NCI-H748 treated with DMSO at 0.1 percent for 48 hours (cell line): ENCODE results near the gene BICDL1.

ENCODE experiments used
- DNase-seq: peaks from one replicate; lab custom pipeline; 2025; lab: John Stamatoyannopoulos, UW

The BICDL1 gene

GRCh38 chr12:120125792-120126634, 137.0 kb downstream of the BICDL1 start:
- no peak for DNase-seq

- no peak for DNase-seq
Measured at GRCh38 chr12:120126635-120127005, 137.6 kb downstream of the BICDL1 start.

GRCh38 chr12:120130011-120130410, 141.0 kb downstream of the BICDL1 start:
- no peak for DNase-seq

GRCh38 chr12:120131116-120131515, 142.1 kb downstream of the BICDL1 start:
- no peak for DNase-seq

GRCh38 chr12:120132054-120132836, 143.2 kb downstream of the BICDL1 start:
- DNase-seq, result no peak

- DNase-seq, result no peak
Measured at GRCh38 chr12:120132863-120133385, 143.9 kb downstream of the BICDL1 start.

GRCh38 chr12:120134307-120134980, 145.4 kb downstream of the BICDL1 start:
- no peak for DNase-seq

GRCh38 chr12:120136093-120136770, 147.2 kb downstream of the BICDL1 start:
- DNase-seq, result no peak

- no peak for DNase-seq
Measured at GRCh38 chr12:120137833-120138232, 148.8 kb downstream of the BICDL1 start.

- no peak for DNase-seq
Measured at GRCh38 chr12:120138366-120138765, 149.3 kb downstream of the BICDL1 start.

GRCh38 chr12:120139958-120140357, 150.9 kb downstream of the BICDL1 start:
- DNase-seq, result no peak

- DNase-seq, result no peak
Measured at GRCh38 chr12:120140603-120141002, 151.6 kb downstream of the BICDL1 start.

- DNase-seq, result no peak
Measured at GRCh38 chr12:120141336-120141735, 152.3 kb downstream of the BICDL1 start.

- DNase-seq, result no peak
Measured at GRCh38 chr12:120142231-120142877, 153.3 kb downstream of the BICDL1 start.
